ENCODE results near the gene SUPV3L1. TPM values are rescaled to one million over a fixed set of nuclear protein-coding genes. Genes with fewer than 3 reads are reported as not detected.

The SUPV3L1 gene
- total and polyA plus RNA-seq, 11 donors = 24.7 to 80.3 (median 34.9) TPM

GRCh38 chr10:69242852-69243212 lies 62.8 kb downstream of the SUPV3L1 start:
- DNase-seq (no peak), ATAC-seq (no peak)
- H3K27ac ChIP-seq = no peak overlapping the region
- H3K27me3 ChIP-seq = no peaks in the 10 kb centered on the region
- H3K4me1 ChIP-seq = peaks cover 0 to 8% (median 1%) of the 10 kb centered on the region in 12 donors
- no peaks in the 10 kb centered on the region for H3K9me3 ChIP-seq
- TF ChIP-seq POLR2A (IDR thresholded peaks at IDR 0.05) (no peak), CTCF (IDR thresholded peaks at IDR 0.05) (no peak)
- no peaks in the 10 kb centered on the region for H3K36me3 ChIP-seq
- intact Hi-C loops (cut with DNase I) = loop anchor here in 4 of 10 donors (10.0 kb wide), 4 partner anchors 72 to 402 kb away; partner anchors contain the start of gene FAM241B (in 1 of the 4)
- WGBS, 4 donors = 74 to 84% (median 81%) methylated on average over 5 of the region's 5 CpGs
- no peak overlapping the region for H3K4me3 ChIP-seq

GRCh38 chr10:69243817-69244216 lies 63.8 kb downstream of the SUPV3L1 start:
- Histone ChIP-seq H3K4me1 (peaks cover 0 to 7% (median 0%) of the 10 kb centered on the region in 12 donors), H3K4me3 (no peak overlapping the region), H3K9me3 (no peaks in the 10 kb centered on the region), H3K27ac (no peak overlapping the region), H3K36me3 (no peaks in the 10 kb centered on the region), H3K27me3 (no peaks in the 10 kb centered on the region)
- intact Hi-C loops (cut with DNase I) = loop anchor here in 4 of 10 donors (10.0 kb wide), 4 partner anchors 71 to 401 kb away; partner anchors contain the start of gene FAM241B (in 1 of the 4)
- 92 to 94% (median 94%) methylated on average over 10 of the region's 10 CpGs for WGBS, 4 donors
- ATAC-seq (no peak), DNase-seq (no peak)
- TF ChIP-seq POLR2A (IDR thresholded peaks at IDR 0.05) (no peak), CTCF (IDR thresholded peaks at IDR 0.05) (no peak)

GRCh38 chr10:69246036-69246435 lies 66.0 kb downstream of the SUPV3L1 start:
- Histone ChIP-seq H3K9me3 (peaks cover 0 to 2% (median 0%) of the 10 kb centered on the region in 12 donors), H3K36me3 (no peaks in the 10 kb centered on the region), H3K27ac (no peak overlapping the region), H3K4me3 (no peak overlapping the region), H3K27me3 (no peaks in the 10 kb centered on the region), H3K4me1 (no peaks in the 10 kb centered on the region)
- intact Hi-C loops (cut with DNase I) = loop anchor here in 4 of 10 donors (10.0 kb wide), 4 partner anchors 69 to 399 kb away; partner anchors contain the start of gene FAM241B (in 1 of the 4)
- ATAC-seq (no peak), DNase-seq (no peak)
- no peak for TF ChIP-seq POLR2A (IDR thresholded peaks at IDR 0.05)
- no peak for TF ChIP-seq CTCF (IDR thresholded peaks at IDR 0.05)
- 92 to 98% (median 94%) methylated on average over 5 of the region's 5 CpGs for WGBS, 4 donors

GRCh38 chr10:69246581-69247312 lies 66.7 kb downstream of the SUPV3L1 start:
- Histone ChIP-seq H3K9me3 (peaks cover 0 to 8% (median 0%) of the 10 kb centered on the region in 12 donors), H3K4me1 (no peaks in the 10 kb centered on the region), H3K27me3 (no peaks in the 10 kb centered on the region), H3K4me3 (no peak overlapping the region), H3K27ac (no peak overlapping the region), H3K36me3 (no peaks in the 10 kb centered on the region)
- no peak for ATAC-seq
- WGBS, 4 donors = 83 to 85% (median 84%) methylated on average over 14 of the region's 14 CpGs
- DNase-seq = no peak
- TF ChIP-seq POLR2A (IDR thresholded peaks at IDR 0.05) = no peak
- intact Hi-C loops (cut with DNase I) = loop anchor here in 4 of 10 donors (10.0 kb wide), 4 partner anchors 68 to 398 kb away; partner anchors contain the start of gene FAM241B (in 1 of the 4)
